ENCODE measurements around the gene HELZ. TPM values are rescaled to one million over a fixed set of nuclear protein-coding genes. Genes with fewer than 3 reads are reported as not detected.

Gene HELZ
- total and polyA plus RNA-seq, 2 donors (not counting 1 experiment from before 2014, with no cell fraction given): 10.4 to 97.8 TPM

DNA sequence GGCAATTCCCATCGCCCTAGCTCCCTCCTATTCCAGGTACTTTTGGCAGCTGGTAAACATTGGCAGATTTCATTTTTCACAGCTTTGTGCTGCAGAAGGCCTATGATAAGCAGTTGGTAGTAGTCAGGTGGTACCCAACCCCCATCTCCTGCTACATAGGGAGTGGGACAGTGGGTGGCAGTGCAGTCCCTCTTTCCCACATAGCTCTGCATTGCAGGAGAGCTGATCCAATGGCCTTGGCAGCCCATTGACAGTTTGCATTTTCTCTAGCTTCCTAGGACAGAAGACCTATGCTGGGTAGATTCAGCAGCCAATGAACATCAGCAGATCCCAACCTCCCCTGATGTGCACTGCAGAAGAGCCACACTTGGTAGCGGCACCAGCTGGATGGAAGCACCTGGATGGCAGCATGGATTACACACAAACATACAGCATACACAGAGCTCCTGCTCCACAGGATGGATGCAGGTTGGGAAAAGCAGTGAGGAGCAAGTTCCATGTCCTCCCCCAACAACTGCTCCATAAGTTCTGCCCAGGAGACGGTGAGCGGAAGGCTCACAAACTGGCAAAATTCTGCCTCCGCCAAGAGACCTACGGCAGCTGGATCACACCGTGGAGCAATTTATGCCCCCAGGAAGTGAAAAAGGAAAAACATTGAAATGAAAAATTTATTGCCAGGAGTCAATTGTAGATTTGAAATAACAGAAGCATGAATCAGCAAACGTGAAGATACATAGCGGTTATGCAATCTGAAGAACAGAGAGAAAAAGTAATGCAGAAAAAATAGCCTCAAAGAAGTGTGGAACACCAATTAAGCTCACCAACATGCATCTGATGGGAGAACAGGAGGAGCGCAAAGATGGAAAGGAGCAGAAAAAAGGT, 105.0 kb downstream of the HELZ start:
- Histone ChIP-seq H4K20me1 (ENCODE audit: control insufficient read depth, insufficient read depth, low read length, poor library complexity, severe bottlenecking) (no peaks in the 10 kb centered on the region), H3K9me3 (ENCODE audit: control extremely low read depth in 1 of 3, control insufficient read depth in 2 of 3, insufficient read depth in 1 of 3, low read length in 2 of 3) (peaks cover 0 to 3% (median 0%) of the 10 kb centered on the region in 3 donors), H3K9ac (ENCODE audit: low read length) (no peak overlapping the region), H3K36me3 (replicated peaks in 1 of 2; ENCODE audit: control extremely low read depth in 1 of 2, control insufficient read depth in 1 of 2, extremely low read depth in 1 of 2, insufficient read depth in 2 of 2, low read length in 1 of 2) (peaks cover 10 to 43% of the 10 kb centered on the region in 2 experiments), H2AFZ (ENCODE audit: insufficient read depth, low read depth, low read length, poor library complexity, severe bottlenecking) (no peak overlapping the region), H3K79me2 (ENCODE audit: control insufficient read depth, insufficient read depth, low read length) (no peaks in the 10 kb centered on the region), H3K27me3 (replicated peaks in 1 of 4; ENCODE audit: control extremely low read depth in 1 of 4, control insufficient read depth in 3 of 4, insufficient read depth in 4 of 4, low read length in 3 of 4) (no peaks in the 10 kb centered on the region), H3K4me3 (ENCODE audit: control extremely low read depth in 1 of 5, extremely low read depth in 1 of 5, insufficient read depth in 1 of 5, low read depth in 2 of 5, low read length in 4 of 5) (no peak overlapping the region), H3K4me2 (replicated peaks; ENCODE audit: low read depth, low read length, poor library complexity, severe bottlenecking) (no peak overlapping the region), H3K27ac (ENCODE audit: low read length in 2 of 2) (no peak overlapping the region), H3K4me1 (ENCODE audit: control insufficient read depth in 2 of 2, insufficient read depth in 2 of 2, low read length in 2 of 2) (no peaks in the 10 kb centered on the region)
- no peak overlapping the region for H3K4me3 Mint-ChIP-seq
- H3K27ac Mint-ChIP-seq: no peak overlapping the region
- H3K9me3 Mint-ChIP-seq (ENCODE audit: insufficient read depth): peaks cover 1% of the 10 kb centered on the region
- 79% methylated on average over 6 of the region's 10 CpGs for WGBS (ENCODE audit: insufficient coverage)
- intact Hi-C loops (cut with micrococcal nuclease): no loop called here
- H3K27me3 Mint-ChIP-seq: no peaks in the 10 kb centered on the region
- ATAC-seq (ENCODE audit: low read depth) (no peak), DNase-seq (no peak)
- ChIA-PET CTCF (no interaction called here), POLR2A (no interaction called here)
- TF ChIP-seq EZH2 (IDR thresholded peaks at IDR 0.05; ENCODE audit: borderline replicate concordance, insufficient read depth, low read depth, low read length, poor library complexity, severe bottlenecking): no peak
- TF ChIP-seq, protein P1, sequence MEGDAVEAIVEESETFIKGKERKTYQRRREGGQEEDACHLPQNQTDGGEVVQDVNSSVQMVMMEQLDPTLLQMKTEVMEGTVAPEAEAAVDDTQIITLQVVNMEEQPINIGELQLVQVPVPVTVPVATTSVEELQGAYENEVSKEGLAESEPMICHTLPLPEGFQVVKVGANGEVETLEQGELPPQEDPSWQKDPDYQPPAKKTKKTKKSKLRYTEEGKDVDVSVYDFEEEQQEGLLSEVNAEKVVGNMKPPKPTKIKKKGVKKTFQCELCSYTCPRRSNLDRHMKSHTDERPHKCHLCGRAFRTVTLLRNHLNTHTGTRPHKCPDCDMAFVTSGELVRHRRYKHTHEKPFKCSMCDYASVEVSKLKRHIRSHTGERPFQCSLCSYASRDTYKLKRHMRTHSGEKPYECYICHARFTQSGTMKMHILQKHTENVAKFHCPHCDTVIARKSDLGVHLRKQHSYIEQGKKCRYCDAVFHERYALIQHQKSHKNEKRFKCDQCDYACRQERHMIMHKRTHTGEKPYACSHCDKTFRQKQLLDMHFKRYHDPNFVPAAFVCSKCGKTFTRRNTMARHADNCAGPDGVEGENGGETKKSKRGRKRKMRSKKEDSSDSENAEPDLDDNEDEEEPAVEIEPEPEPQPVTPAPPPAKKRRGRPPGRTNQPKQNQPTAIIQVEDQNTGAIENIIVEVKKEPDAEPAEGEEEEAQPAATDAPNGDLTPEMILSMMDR (IDR thresholded peaks at IDR 0.05): no peak
- H3K4me1 Mint-ChIP-seq: no peaks in the 10 kb centered on the region

DNA sequence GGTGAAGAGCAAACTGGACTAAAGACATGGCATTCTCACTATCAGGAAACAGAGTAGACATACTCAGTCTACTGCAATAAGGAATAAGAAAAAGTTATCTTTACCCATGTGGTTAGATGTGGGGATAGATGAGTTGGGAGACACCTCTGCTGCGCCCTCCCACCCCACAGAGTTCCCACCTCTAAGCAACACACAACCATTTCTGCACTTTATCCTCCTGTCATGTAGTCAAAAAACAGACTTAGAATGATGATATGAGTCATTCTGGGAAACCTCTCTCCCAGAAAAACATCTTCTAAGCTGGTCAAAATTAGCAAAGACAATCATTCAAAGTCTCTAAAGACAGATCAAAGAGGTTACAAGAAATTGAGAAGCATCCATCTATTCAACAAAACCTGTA, 105.7 kb downstream of the HELZ start:
- DNase-seq: no peak
- WGBS (ENCODE audit: insufficient coverage): no CpG with 5 or more reads among the region's 1 CpG
- ATAC-seq (ENCODE audit: low read depth): no peak
- H3K4me2 ChIP-seq (replicated peaks; ENCODE audit: low read depth, low read length, poor library complexity, severe bottlenecking): no peak overlapping the region
- Mint-ChIP-seq H3K27ac (no peak overlapping the region), H3K9me3 (ENCODE audit: insufficient read depth) (peaks cover 1% of the 10 kb centered on the region), H3K27me3 (no peaks in the 10 kb centered on the region), H3K4me1 (no peaks in the 10 kb centered on the region), H3K4me3 (no peak overlapping the region)
- POLR2A ChIA-PET: no interaction called here
- H3K36me3 ChIP-seq (replicated peaks in 1 of 2; ENCODE audit: control extremely low read depth in 1 of 2, control insufficient read depth in 1 of 2, extremely low read depth in 1 of 2, insufficient read depth in 2 of 2, low read length in 1 of 2): peaks cover 9 to 42% of the 10 kb centered on the region in 2 experiments
- no peak for TF ChIP-seq EZH2 (IDR thresholded peaks at IDR 0.05; ENCODE audit: borderline replicate concordance, insufficient read depth, low read depth, low read length, poor library complexity, severe bottlenecking)
- TF ChIP-seq, protein P1 (IDR thresholded peaks at IDR 0.05): no peak
- H3K27me3 ChIP-seq (replicated peaks in 1 of 4; ENCODE audit: control extremely low read depth in 1 of 4, control insufficient read depth in 3 of 4, insufficient read depth in 4 of 4, low read length in 3 of 4): no peaks in the 10 kb centered on the region
- peaks cover 0 to 3% (median 0%) of the 10 kb centered on the region in 3 donors for H3K9me3 ChIP-seq (ENCODE audit: control extremely low read depth in 1 of 3, control insufficient read depth in 2 of 3, insufficient read depth in 1 of 3, low read length in 2 of 3)
- no peak overlapping the region for H2AFZ ChIP-seq (ENCODE audit: insufficient read depth, low read depth, low read length, poor library complexity, severe bottlenecking)
- H4K20me1 ChIP-seq (ENCODE audit: control insufficient read depth, insufficient read depth, low read length, poor library complexity, severe bottlenecking): no peaks in the 10 kb centered on the region
- intact Hi-C loops (cut with micrococcal nuclease): no loop called here
- no peak overlapping the region for H3K9ac ChIP-seq (ENCODE audit: low read length)
- no peak overlapping the region for H3K27ac ChIP-seq (ENCODE audit: low read length in 2 of 2)
- H3K79me2 ChIP-seq (ENCODE audit: control insufficient read depth, insufficient read depth, low read length): no peaks in the 10 kb centered on the region
- no peaks in the 10 kb centered on the region for H3K4me1 ChIP-seq (ENCODE audit: control insufficient read depth in 2 of 2, insufficient read depth in 2 of 2, low read length in 2 of 2)
- CTCF ChIA-PET: no interaction called here
- no peak overlapping the region for H3K4me3 ChIP-seq (ENCODE audit: control extremely low read depth in 1 of 5, extremely low read depth in 1 of 5, insufficient read depth in 1 of 5, low read depth in 2 of 5, low read length in 4 of 5)

Measured in B cell (primary cell).